H7 (cell line): ENCODE results near the gene ADGRL3. TPM values are rescaled to one million over a fixed set of nuclear protein-coding genes. Genes with fewer than 3 reads are reported as not detected.
"Not testable (repeated sequence)": the region's sequence is repeated elsewhere in the genome, so short reads cannot be mapped to it uniquely, and the experiment has no call there.

ENCODE experiments used
- DNase-seq: peaks from one replicate; pipeline ENCODE4 v3.0.0; 2012
- H3K27me3 ChIP-seq: 2 replicates; pipeline ENCODE4 v1.6.0; 2011; ENCODE audit warnings: mild to moderate bottlenecking, low read length; ENCODE audit not compliant: control insufficient read depth, insufficient read depth
- H3K36me3 ChIP-seq: replicated peaks from 2 replicates; pipeline ENCODE4 v1.5.1; 2011; ENCODE audit warnings: low read length; ENCODE audit not compliant: control insufficient read depth, insufficient read depth
- H3K4me3 ChIP-seq: 2 replicates; pipeline ENCODE4 v1.5.1; 2011; ENCODE audit warnings: low read depth, mild to moderate bottlenecking, control low read depth, low read length, moderate library complexity; ENCODE audit not compliant: insufficient read depth
- total RNA-seq: library from RNA; depleted of rRNA; stranded (reverse); fragments of >200 nt; shearing (Covaris generic); gene quantifications from 2 replicates; pipeline ENCODE4 v1.2.3, GENCODE V29; 2014

ADGRL3 gene
- total RNA-seq, 1 experiment from 2014 or later, result 6.8 TPM

GRCh38 chr4:61462451-61463326 lies 262.6 kb downstream of the ADGRL3 start:
- no peaks in the 10 kb centered on the region for H3K36me3 ChIP-seq
- H3K4me3 ChIP-seq, result no peak overlapping the region
- no peaks in the 10 kb centered on the region for H3K27me3 ChIP-seq
- DNase-seq, result no peak

DNA sequence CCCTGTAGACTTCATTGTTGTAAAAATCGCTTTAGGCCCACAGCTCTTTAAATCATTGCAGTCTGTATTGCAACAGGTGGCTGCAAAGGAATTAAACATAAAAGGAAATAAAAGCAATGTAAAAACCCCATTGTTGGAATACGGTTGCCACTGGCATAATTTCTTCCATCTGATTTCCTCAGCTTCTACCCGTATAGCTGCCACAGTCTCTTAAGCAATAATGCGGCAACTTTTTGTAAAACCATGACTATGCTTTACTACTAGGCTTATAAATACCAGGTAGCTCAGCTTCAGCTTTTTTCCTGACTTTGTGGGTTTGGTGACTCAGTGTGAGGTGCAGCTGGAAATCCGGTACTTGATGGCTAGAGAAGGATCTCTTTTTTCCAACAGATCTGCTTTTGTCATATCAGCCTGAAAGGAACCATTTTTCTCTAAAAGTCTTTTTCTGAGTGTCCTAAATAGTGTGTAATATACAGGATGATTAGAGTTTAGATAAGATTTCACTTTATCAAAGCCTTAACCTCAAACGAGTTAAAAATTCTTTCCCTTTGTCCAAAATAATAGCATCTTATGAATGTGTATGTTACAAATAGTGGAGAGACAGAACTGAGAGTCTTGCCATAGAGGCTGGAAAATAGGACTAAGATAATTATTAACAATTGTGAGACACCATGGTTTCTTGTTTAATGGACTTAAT lies 268.0 kb downstream of the ADGRL3 start:
- DNase-seq, result no peak
- Histone ChIP-seq H3K4me3 (no peak overlapping the region), H3K27me3 (no peaks in the 10 kb centered on the region), H3K36me3 (no peaks in the 10 kb centered on the region)

- Histone ChIP-seq H3K4me3 (no peak overlapping the region), H3K36me3 (no peaks in the 10 kb centered on the region), H3K27me3 (no peaks in the 10 kb centered on the region)
- DNase-seq, result no peak
Measured at GRCh38 chr4:61473306-61473705, 273.2 kb downstream of the ADGRL3 start.

DNA sequence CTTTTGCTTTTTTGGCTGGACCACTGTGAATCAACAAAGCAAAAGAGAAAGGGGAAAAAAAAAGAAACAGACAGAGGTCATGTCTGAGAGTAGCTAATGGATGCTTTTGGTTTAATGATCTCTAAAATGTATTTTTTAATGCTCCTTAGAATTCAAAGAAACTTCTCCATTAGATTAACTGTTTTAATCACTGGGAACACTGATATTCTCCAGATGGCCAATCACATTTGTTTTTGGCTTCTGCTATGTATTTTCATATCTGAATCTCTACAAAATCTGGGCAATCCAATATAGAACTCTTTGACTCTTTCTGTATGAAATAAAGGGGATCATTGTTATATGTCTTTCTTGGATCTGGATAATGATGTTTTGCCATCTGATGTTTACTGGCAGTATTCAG lies 278.2 kb downstream of the ADGRL3 start:
- no peak for DNase-seq
- Histone ChIP-seq H3K36me3 (no peaks in the 10 kb centered on the region), H3K4me3 (no peak overlapping the region), H3K27me3 (no peaks in the 10 kb centered on the region)

- no peak overlapping the region for H3K4me3 ChIP-seq
Measured at GRCh38 chr4:61485056-61485455, 284.9 kb downstream of the ADGRL3 start.

GRCh38 chr4:61489927-61490326 lies 289.8 kb downstream of the ADGRL3 start:
- H3K36me3 ChIP-seq, result no peaks in the 10 kb centered on the region
- H3K27me3 ChIP-seq, result no peaks in the 10 kb centered on the region
- H3K4me3 ChIP-seq, result no peak overlapping the region
- no peak for DNase-seq

More at GRCh38 chr4:61485056-61485455, 284.9 kb downstream of the ADGRL3 start:
- DNase-seq, result no peak
- no peaks in the 10 kb centered on the region for H3K27me3 ChIP-seq
- no peaks in the 10 kb centered on the region for H3K36me3 ChIP-seq

- Histone ChIP-seq H3K4me3 (no peak overlapping the region), H3K36me3 (no peaks in the 10 kb centered on the region), H3K27me3 (no peaks in the 10 kb centered on the region)
- DNase-seq, result no peak
Measured at GRCh38 chr4:61493041-61493440, 292.9 kb downstream of the ADGRL3 start.

- no peak overlapping the region for H3K4me3 ChIP-seq
- no peaks in the 10 kb centered on the region for H3K36me3 ChIP-seq
- DNase-seq, result peak; percentile 38
- no peaks in the 10 kb centered on the region for H3K27me3 ChIP-seq
Measured at GRCh38 chr4:61493470-61493869, 293.3 kb downstream of the ADGRL3 start.

DNA sequence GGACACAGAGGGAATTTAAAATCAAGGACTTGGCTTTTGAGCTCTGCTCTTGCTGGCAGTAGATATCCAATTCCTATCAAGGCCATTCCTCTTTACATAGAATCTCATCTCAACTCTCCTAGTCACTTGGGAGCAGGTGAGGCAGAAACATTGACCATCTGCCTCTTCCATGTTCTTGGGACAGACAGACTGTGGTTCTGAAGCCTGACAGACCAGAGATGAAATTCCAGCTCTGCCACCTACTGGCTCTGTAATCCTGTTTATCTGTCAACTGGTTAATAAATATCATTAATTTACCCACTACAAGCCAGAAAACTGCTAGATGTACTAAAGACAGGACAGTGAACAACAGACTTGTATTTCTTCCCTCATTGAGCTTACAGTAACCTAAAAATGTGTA lies 300.8 kb downstream of the ADGRL3 start:
- DNase-seq, result no peak

GRCh38 chr4:61501812-61502211 lies 301.7 kb downstream of the ADGRL3 start:
- DNase-seq, result no peak
- H3K36me3 ChIP-seq, result no peaks in the 10 kb centered on the region

More for the DNA sequence above, 300.8 kb downstream of the ADGRL3 start:
- Histone ChIP-seq H3K27me3 (no peaks in the 10 kb centered on the region), H3K36me3 (no peaks in the 10 kb centered on the region), H3K4me3 (no peak overlapping the region)

GRCh38 chr4:61505773-61506685 lies 305.9 kb downstream of the ADGRL3 start:
- Histone ChIP-seq H3K4me3 (no peak overlapping the region), H3K36me3 (no peaks in the 10 kb centered on the region), H3K27me3 (no peaks in the 10 kb centered on the region)
- DNase-seq, result no peak

More at GRCh38 chr4:61501812-61502211, 301.7 kb downstream of the ADGRL3 start:
- Histone ChIP-seq H3K27me3 (no peaks in the 10 kb centered on the region), H3K4me3 (no peak overlapping the region)

GRCh38 chr4:61507091-61507490 lies 307.0 kb downstream of the ADGRL3 start:
- DNase-seq, result no peak
- Histone ChIP-seq H3K36me3 (no peaks in the 10 kb centered on the region), H3K4me3 (no peak overlapping the region), H3K27me3 (no peaks in the 10 kb centered on the region)

DNA sequence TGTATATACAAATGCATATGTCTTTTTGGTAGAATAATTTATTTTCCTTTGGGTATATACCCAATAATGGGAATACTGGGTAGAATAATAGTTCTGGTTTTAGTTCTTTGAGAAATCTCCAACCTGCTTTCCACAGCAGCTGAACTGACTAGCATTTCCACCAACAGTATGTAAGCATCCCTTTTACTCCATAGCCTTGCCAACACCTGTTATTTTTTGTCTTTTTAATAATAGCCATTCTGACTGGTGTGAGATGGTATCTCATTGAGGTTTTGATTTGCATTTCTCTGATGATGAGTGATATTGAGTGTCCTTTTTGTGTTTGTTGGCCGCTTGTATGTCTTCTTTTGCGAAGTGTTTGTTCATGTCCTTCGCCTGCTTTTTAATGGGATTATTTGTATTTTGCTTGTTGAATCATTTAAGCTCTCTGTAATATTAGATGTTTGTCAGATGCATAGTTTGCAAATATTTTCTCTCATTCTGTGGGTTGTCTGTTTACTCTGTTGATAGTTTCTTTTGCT lies 309.7 kb downstream of the ADGRL3 start:
- H3K36me3 ChIP-seq, result not testable (repeated sequence)

More for the DNA sequence above, 309.7 kb downstream of the ADGRL3 start:
- H3K4me3 ChIP-seq, DNase-seq, H3K27me3 ChIP-seq: not testable (repeated sequence)
